Measurements from ENCODE around the gene SPATA31C2. TPM values are rescaled to one million over a fixed set of nuclear protein-coding genes. Genes with fewer than 3 reads are reported as not detected.

The SPATA31C2 gene
- total RNA-seq, 1 donor from 2014 or later: not detected

Other genes starting within 250 kb of the SPATA31C2 start
- not detected for gene SPATA31C1, start 220.5 kb downstream of the SPATA31C2 start, total RNA-seq
- 9.0 TPM for gene CDK20, start 163.9 kb downstream of the SPATA31C2 start, total RNA-seq
- gene SPIN1, start 250.0 kb upstream of the SPATA31C2 start, total RNA-seq: 98.0 TPM